ENCODE data around the gene C20orf96.
"Not testable (repeated sequence)": the region's sequence is repeated elsewhere in the genome, so short reads cannot be mapped to it uniquely, and the experiment has no call there.

The C20orf96 gene

DNA sequence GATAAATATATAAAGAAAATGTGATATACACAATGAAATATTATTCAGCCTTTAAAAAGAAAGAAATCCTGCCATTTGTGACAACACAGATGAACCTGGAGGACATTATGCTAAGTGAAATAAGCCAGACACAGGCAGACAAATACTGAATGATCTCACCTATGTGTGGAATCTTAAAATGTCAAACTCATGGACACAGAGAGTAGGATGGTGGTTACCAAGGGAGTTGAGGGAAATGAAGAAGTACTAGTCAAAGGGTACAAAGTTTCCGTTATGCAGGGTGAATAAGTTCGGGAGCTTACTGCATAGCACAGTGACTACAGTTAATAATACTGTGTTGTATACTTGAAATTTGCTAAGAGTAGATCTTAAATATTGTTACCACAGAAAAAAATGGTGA, 47.6 kb downstream of the C20orf96 start:
- no peak for DNase-seq (ENCODE audit: low read depth in 3 of 3, low spot score in 1 of 3)

DNA sequence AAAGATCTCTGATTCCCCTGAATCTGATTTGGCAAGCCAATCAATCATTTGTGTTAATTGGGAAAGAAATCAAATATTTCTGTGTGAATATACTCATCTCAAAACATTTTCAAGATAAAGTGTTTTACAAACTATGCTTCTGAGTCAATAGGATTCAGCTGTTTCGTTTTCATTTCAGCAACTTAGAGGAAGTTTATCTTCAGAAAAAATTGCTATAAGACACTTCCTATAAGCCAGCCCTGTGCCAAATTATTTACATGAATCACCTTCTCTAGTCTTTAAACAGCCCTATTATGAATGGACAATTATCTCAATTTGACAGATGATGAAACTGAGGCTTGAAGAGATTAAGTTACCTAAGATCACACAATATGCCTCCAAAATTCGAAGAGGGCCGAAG, 52.6 kb downstream of the C20orf96 start:
- no peak for DNase-seq (ENCODE audit: low read depth in 3 of 3, low spot score in 1 of 3)

GRCh38 chr20:237489-237888, 53.1 kb downstream of the C20orf96 start:
- DNase-seq (ENCODE audit: low read depth in 3 of 3, low spot score in 1 of 3), result no peak

- no peak for DNase-seq (ENCODE audit: low read depth in 3 of 3, low spot score in 1 of 3)
These were observed 54.7 kb downstream of the C20orf96 start for GRCh38 chr20:235891-236290.

GRCh38 chr20:227439-228105, 63.0 kb downstream of the C20orf96 start:
- DNase-seq (ENCODE audit: low read depth in 3 of 3, low spot score in 1 of 3), result no peak

GRCh38 chr20:226958-227357, 63.6 kb downstream of the C20orf96 start, which contains the start of gene DEFB129:
TSS of gene DEFB129 (plus strand) at chr20:227258. CDS start at chr20:227289, 31 bp downstream.
- no peak for DNase-seq (ENCODE audit: low read depth in 3 of 3, low spot score in 1 of 3)

DNA sequence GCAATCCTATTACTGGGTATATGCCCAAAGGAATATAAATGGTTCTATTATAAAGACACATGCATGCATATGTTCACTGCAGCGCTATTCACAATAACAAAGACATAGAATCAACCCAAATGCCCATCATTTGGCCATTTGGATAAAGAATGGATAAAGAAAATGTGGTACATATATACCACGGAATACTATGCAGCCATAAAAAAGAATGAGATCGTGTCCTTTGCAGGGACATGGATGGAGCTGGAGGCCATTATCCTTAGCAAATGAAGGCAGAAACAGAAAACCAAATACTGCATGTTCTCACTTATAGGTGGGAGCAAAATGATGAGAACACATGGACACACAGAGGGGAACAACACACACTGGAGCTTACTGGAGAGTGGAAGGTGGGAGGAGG, 64.7 kb downstream of the C20orf96 start:
- not testable (repeated sequence) for DNase-seq (ENCODE audit: low read depth in 3 of 3, low spot score in 1 of 3)

GRCh38 chr20:221258-221830, 69.2 kb downstream of the C20orf96 start:
- no peak for DNase-seq (ENCODE audit: low read depth in 3 of 3, low spot score in 1 of 3)

Data from stimulated activated CD4-positive, alpha-beta T cell treated with anti-CD3 and anti-CD28 coated beads, TNF-alpha, amount 100 ng/mL, for 1 hour (primary cell).